ENCODE data around the gene DHX9.

- TF ChIP-seq POLR2A (IDR thresholded peaks at IDR 0.05) (no peak), CTCF (IDR thresholded peaks at IDR 0.05 in 4 of 5, conservative IDR thresholded peaks at IDR 0.05 in 1 of 5) (no peak)
Measured at GRCh38 chr1:182816863-182817262, 22.3 kb upstream of the DHX9 start.

Data from gastrocnemius medialis (tissue), 4 donors.